LNCAP (cell line): ENCODE measurements around the gene HIVEP3.

ENCODE experiments used
- TF ChIP-seq, protein P1 (sequence below): fragments of 450-650 bp; IDR thresholded peaks from 2 replicates; pipeline ENCODE4 v1.5.1; 2017; ENCODE audit warnings: mild to moderate bottlenecking

Gene HIVEP3

DNA sequence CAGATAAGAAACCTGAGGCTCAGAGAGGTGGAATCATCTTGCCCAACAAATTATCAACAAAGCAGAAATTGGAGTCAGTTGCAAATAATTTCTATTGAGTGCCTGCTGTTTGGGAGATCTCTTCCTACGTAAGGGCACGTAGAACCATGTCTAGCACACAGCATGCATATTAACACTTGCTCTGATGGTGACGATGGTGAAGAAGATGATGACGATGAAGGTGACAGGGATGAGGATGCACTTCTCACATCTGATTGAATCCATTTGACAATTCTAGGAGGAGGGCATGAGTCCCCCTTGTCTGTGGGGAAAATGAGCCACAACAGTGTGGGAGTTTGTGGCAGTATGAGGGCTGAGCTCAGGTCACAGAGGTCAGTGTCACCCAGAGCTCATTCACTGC, 183.6 kb downstream of the HIVEP3 start:
- TF ChIP-seq, protein P1, sequence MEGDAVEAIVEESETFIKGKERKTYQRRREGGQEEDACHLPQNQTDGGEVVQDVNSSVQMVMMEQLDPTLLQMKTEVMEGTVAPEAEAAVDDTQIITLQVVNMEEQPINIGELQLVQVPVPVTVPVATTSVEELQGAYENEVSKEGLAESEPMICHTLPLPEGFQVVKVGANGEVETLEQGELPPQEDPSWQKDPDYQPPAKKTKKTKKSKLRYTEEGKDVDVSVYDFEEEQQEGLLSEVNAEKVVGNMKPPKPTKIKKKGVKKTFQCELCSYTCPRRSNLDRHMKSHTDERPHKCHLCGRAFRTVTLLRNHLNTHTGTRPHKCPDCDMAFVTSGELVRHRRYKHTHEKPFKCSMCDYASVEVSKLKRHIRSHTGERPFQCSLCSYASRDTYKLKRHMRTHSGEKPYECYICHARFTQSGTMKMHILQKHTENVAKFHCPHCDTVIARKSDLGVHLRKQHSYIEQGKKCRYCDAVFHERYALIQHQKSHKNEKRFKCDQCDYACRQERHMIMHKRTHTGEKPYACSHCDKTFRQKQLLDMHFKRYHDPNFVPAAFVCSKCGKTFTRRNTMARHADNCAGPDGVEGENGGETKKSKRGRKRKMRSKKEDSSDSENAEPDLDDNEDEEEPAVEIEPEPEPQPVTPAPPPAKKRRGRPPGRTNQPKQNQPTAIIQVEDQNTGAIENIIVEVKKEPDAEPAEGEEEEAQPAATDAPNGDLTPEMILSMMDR, result no peak

DNA sequence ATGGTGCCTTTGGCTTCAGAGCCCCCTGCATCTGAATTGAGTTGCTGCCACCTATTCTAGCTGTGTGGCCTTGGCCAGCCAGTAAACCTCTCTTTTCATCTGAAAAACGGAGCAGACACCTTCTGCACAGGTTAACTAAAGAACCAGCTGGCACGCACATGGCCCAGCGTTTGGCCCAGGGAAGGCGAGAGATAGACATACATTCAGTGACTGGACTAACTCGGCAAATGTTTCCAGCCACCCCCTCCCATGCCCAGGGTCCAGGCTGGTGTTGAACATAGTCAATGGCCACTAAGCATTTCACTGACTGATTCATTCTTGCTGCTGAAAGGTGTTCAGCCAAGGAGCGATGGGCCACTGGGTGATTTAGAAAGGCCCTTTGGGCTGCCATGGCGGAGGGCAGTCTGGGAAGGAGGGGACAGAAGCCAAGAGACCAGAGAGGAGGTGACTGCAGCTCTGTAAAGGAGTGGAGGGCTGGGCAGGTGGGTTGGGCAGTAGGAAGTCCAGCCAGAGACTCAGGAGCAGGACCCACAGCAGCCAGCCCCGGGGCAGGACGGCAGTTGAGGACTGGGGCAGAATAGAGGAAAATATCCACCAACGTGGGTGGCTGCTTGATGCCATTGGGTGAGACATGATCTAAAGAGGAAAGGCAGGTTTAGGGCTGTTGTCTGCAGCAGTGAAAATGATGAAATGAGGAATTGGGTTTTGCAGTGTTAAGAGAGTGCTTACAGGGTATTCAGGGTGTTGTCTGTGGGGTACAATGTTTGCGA, 184.3 kb downstream of the HIVEP3 start:
- TF ChIP-seq, protein P1, result no peak

DNA sequence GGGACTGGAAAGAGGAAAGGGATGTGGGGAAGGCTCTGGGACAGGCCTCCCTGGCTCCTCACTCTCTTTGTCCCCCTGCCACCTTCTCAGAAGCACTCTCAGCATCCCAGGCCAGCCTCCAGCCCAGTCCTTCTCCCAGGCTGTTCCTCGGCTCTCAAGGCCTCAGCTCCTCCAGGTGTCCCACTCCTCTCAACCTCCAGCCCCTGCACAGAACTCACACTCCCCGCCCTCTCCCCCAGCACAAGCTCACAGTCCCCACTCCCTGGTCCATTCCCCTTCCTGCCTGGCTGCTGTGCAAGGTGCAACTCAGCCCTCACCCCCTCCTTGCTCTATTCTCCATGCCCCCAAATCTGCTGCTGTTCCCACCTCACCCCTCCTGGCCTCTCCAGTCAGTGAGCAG, 185.0 kb downstream of the HIVEP3 start:
- TF ChIP-seq, protein P1, result no peak

DNA sequence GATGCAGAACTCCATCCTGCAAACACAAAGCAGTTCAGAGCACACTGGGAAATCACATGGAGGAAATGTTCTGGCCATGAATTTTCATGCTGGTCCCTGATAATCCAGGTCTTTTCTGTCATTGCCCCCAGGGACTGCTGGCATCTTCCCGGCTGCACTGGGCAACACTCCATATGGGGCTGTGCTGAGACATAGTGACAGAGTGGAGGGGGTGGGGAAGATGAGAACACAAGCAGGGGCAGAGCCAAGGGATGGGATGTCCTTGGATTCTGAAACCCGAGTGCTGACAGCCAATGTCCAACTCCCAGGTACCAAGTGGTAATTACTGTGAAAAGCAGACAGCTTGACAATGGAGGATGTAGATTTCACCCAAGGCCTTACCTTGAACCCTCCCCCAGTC, 185.7 kb downstream of the HIVEP3 start:
- TF ChIP-seq, protein P1, result no peak

DNA sequence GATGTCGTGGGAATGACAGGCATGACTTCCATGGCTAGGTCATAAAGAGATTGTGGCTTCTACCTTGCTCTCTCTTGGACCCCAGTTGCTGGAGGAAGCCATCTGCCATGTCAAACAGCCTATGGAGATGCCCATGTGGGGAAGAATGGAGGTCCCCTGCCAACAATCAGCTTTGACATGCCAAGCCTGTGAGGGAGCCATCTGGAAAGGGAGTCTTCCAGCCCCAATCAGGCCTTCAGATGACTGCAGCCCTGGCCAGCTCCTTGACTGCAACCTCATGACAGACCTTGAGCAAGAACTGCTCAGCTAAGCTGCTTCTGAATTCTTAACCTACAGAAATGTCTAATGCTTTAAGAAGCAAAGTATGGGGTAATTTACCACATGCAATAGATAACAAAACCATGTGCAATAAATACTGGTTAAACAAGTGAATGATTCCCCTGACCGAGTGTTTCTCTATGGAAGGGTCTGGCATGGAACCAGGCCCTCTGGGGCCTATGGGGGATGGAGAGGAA, 187.1 kb downstream of the HIVEP3 start:
- TF ChIP-seq, protein P1, result no peak

DNA sequence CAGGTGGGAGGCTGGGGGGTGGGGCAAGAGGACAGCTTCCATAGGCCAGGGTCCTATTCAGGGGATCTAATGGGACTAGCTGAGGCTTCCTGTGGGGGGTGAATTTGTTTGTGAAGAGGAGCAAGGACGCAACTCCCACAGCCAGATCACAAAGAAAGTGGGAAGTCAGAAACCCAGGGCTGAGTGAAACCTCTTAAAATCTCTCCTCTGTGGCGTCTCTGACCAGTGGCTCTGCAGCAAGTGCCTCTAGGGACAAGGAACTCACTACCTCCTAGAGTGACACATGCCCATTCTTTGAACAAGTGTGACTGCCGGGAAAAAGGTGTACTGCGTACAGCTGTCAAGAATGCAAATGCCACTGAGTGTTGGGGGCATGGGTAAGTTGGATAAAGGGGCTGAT, 187.9 kb downstream of the HIVEP3 start:
- TF ChIP-seq, protein P1, result no peak

DNA sequence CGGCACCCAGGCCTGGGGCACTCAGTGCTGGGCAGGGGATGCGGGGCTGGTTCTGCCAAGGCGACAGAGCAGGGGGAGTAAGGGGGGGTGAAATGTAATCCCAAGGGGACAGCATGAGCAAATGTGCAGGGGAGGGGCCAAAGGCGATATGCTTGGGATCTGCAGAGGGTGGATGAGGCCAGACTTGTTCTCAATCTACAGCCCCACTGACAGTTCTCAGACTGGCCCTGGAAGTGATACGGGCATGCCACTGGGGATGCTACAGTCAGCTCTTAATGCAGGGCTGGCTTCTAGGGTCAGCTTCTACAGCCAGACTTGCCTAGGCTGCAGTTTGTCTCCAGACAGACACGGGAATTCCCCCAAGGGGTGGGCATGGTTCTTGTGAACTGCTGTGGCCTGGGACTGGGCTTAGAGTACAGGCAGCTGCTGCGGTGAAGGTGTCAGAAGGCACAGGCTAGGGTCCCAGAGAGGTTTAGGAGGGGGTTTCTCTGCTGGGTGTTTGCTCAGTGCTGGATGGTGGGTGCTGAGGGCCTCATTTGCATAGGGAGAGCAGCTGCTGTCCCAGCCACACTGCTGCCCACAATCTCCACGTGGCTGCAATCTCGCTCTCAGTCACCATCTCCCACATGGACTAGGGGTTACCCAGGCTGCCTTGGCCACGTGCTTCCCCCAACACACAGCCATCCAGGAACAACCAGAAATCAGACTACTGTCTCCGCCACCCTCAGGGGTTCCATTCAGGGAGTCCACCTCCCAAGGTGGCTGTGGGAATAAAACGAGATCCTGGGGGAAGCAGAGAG, 190.1 kb downstream of the HIVEP3 start:
- TF ChIP-seq, protein P1, result no peak
